ENCODE results near the gene OR5B21.
A peak's percentile ranks its signal among the peaks of the same experiment; 100 is the strongest.

The OR5B21 gene

GRCh38 chr11:58508005-58508404, at the start of gene OR5B21:
TSS of gene OR5B21 (minus strand) at chr11:58508105. CDS start at chr11:58508105, 0 bp downstream.
- ATAC-seq (ENCODE audit: low read depth) (no peak), DNase-seq (ENCODE audit: low spot score in 2 of 2) (no peak)
- peaks cover 2% of the 10 kb centered on the region for H3K36me3 Mint-ChIP-seq
- H3K4me1 Mint-ChIP-seq = peaks cover 13% of the 10 kb centered on the region
- H3K9me3 Mint-ChIP-seq = no peaks in the 10 kb centered on the region
- no peak within 1 kb of the TSS for H3K4me3 Mint-ChIP-seq
- no peaks in the 10 kb centered on the region for H3K27me3 Mint-ChIP-seq
- no peak within 1 kb of the TSS for H3K27ac Mint-ChIP-seq

GRCh38 chr11:58549644-58550043, 41.7 kb upstream of the OR5B21 start:
- no peak for ATAC-seq (ENCODE audit: low read depth)
- DNase-seq (ENCODE audit: low spot score in 2 of 2) = no peak
- Mint-ChIP-seq H3K4me3 (no peak overlapping the region), H3K9me3 (peaks cover 2% of the 10 kb centered on the region), H3K27ac (no peak overlapping the region), H3K36me3 (peaks cover 60% of the 10 kb centered on the region), H3K27me3 (no peaks in the 10 kb centered on the region), H3K4me1 (peaks cover 3% of the 10 kb centered on the region)

- DNase-seq (ENCODE audit: low spot score in 2 of 2) (no peak), ATAC-seq (ENCODE audit: low read depth) (no peak)
- Mint-ChIP-seq H3K4me3 (no peak overlapping the region), H3K27me3 (no peaks in the 10 kb centered on the region), H3K27ac (peak overlapping the region; percentile 64), H3K36me3 (peaks cover 55% of the 10 kb centered on the region), H3K4me1 (peaks cover 2% of the 10 kb centered on the region), H3K9me3 (peaks cover 2% of the 10 kb centered on the region)
Observed at GRCh38 chr11:58546841-58547240, 38.9 kb upstream of the OR5B21 start.

DNA sequence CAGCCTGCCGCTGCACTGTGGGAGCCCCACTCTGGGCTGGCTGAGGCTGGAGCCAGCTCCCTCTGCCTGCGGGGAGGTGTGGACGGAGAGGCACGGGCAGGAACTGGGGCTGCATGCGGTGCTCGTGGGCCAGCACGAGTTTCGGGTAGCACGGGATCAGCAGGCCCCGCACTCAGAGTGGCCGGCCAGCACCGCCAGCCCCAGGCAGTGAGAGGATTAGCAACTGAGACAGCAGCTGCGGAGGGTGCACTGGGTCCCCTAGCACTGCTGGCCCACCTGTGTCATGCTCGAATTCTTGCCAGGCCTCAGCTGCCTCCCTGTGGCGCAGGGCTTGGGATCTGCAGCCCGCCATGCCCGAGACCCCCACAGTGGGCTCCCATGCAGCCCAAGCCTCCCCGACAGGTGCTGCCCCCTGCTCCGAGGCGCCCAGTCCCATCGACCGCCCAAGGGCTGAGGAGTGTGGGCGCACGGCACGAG, 24.0 kb upstream of the OR5B21 start:
- H3K4me3 Mint-ChIP-seq = no peak overlapping the region
- DNase-seq (ENCODE audit: low spot score in 2 of 2) (no peak), ATAC-seq (ENCODE audit: low read depth) (no peak)
- peaks cover 28% of the 10 kb centered on the region for H3K4me1 Mint-ChIP-seq
- H3K9me3 Mint-ChIP-seq = no peaks in the 10 kb centered on the region
- H3K27ac Mint-ChIP-seq = no peak overlapping the region
- no peaks in the 10 kb centered on the region for H3K27me3 Mint-ChIP-seq
- H3K36me3 Mint-ChIP-seq = peaks cover 43% of the 10 kb centered on the region

GRCh38 chr11:58530236-58530635, 22.3 kb upstream of the OR5B21 start:
- ATAC-seq (ENCODE audit: low read depth) = peak; percentile 54
- H3K4me3 Mint-ChIP-seq = no peak overlapping the region

GRCh38 chr11:58527429-58527828, 19.5 kb upstream of the OR5B21 start:
- Mint-ChIP-seq H3K9me3 (no peaks in the 10 kb centered on the region), H3K4me1 (peaks cover 32% of the 10 kb centered on the region), H3K27me3 (no peaks in the 10 kb centered on the region), H3K27ac (peak overlapping the region; percentile 96), H3K36me3 (peaks cover 16% of the 10 kb centered on the region), H3K4me3 (no peak overlapping the region)
- no peak for ATAC-seq (ENCODE audit: low read depth)
- DNase-seq (ENCODE audit: low spot score in 2 of 2) = no peak

More at GRCh38 chr11:58530236-58530635, 22.3 kb upstream of the OR5B21 start:
- Mint-ChIP-seq H3K27me3 (no peaks in the 10 kb centered on the region), H3K27ac (peak overlapping the region; percentile 41), H3K9me3 (no peaks in the 10 kb centered on the region), H3K4me1 (peaks cover 29% of the 10 kb centered on the region), H3K36me3 (peaks cover 34% of the 10 kb centered on the region)
- peak in 1 of 2 donors; percentile 12 for DNase-seq (ENCODE audit: low spot score in 2 of 2)

GRCh38 chr11:58526721-58527120, 18.8 kb upstream of the OR5B21 start:
- H3K9me3 Mint-ChIP-seq = no peaks in the 10 kb centered on the region
- no peak for ATAC-seq (ENCODE audit: low read depth)
- H3K27ac Mint-ChIP-seq = peak overlapping the region; percentile 96
- peaks cover 32% of the 10 kb centered on the region for H3K4me1 Mint-ChIP-seq
- no peaks in the 10 kb centered on the region for H3K27me3 Mint-ChIP-seq
- H3K4me3 Mint-ChIP-seq = no peak overlapping the region
- H3K36me3 Mint-ChIP-seq = peaks cover 16% of the 10 kb centered on the region
- no peak for DNase-seq (ENCODE audit: low spot score in 2 of 2)

GRCh38 chr11:58525037-58525614, 17.2 kb upstream of the OR5B21 start:
- Mint-ChIP-seq H3K4me1 (peaks cover 21% of the 10 kb centered on the region), H3K27ac (peak overlapping the region; percentile 96), H3K27me3 (no peaks in the 10 kb centered on the region), H3K36me3 (peaks cover 12% of the 10 kb centered on the region), H3K4me3 (peak overlapping the region; percentile 52), H3K9me3 (no peaks in the 10 kb centered on the region)
- ATAC-seq (ENCODE audit: low read depth) = peak; percentile 89
- peak; percentile 30 to 60 for DNase-seq (ENCODE audit: low spot score in 2 of 2)

- H3K4me1 Mint-ChIP-seq = peaks cover 18% of the 10 kb centered on the region
- DNase-seq (ENCODE audit: low spot score in 2 of 2) = peak; percentile 42 to 46
- H3K27ac Mint-ChIP-seq = peak overlapping the region; percentile 96
- no peaks in the 10 kb centered on the region for H3K9me3 Mint-ChIP-seq
- peak; percentile 17 for ATAC-seq (ENCODE audit: low read depth)
- H3K27me3 Mint-ChIP-seq = no peaks in the 10 kb centered on the region
- H3K36me3 Mint-ChIP-seq = peaks cover 12% of the 10 kb centered on the region
- peak overlapping the region; percentile 52 for H3K4me3 Mint-ChIP-seq
Observed at GRCh38 chr11:58524232-58525036, 16.5 kb upstream of the OR5B21 start.

DNA sequence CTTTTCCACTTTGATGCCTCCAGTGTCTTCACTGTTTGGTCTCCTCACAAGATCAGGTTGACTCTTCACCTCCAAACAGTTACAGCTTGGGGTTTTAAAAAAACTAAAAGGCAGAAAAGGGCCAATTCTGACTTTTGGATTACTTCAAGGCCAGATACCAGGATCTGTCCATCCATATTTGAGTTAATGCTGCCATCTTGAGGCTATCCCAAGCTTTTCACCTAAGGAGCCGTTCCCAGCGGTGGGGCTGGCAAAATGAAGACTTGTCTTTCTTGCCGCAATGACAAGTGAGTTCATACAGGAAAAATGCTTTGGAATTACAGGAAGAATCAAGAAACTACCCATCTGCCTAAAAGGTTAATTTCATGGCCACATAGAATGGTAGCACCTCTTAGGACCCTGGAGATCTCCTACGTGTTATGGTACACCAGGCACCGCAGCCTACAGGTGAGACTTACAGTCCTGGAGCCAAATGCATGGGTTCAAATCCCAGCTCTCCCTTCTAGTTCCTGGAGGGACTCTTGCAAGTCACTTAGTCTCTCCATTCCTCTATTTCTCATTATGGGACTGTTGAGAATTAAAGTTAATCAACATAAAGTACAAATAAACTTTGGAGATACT, 6.0 kb upstream of the OR5B21 start:
- Mint-ChIP-seq H3K27me3 (no peaks in the 10 kb centered on the region), H3K4me3 (no peak overlapping the region), H3K9me3 (no peaks in the 10 kb centered on the region), H3K27ac (no peak overlapping the region), H3K36me3 (no peaks in the 10 kb centered on the region), H3K4me1 (no peaks in the 10 kb centered on the region)
- DNase-seq (ENCODE audit: low spot score in 2 of 2) = no peak
- no peak for ATAC-seq (ENCODE audit: low read depth)

- Mint-ChIP-seq H3K36me3 (no peaks in the 10 kb centered on the region), H3K9me3 (no peaks in the 10 kb centered on the region), H3K27ac (no peak overlapping the region), H3K4me1 (peaks cover 8% of the 10 kb centered on the region), H3K27me3 (no peaks in the 10 kb centered on the region), H3K4me3 (no peak overlapping the region)
- DNase-seq (ENCODE audit: low spot score in 2 of 2) (no peak), ATAC-seq (ENCODE audit: low read depth) (no peak)
Observed at GRCh38 chr11:58511636-58512035, 3.7 kb upstream of the OR5B21 start.

GRCh38 chr11:58509748-58510147, 1.8 kb upstream of the OR5B21 start:
- Mint-ChIP-seq H3K4me3 (no peak overlapping the region), H3K27ac (no peak overlapping the region), H3K4me1 (peaks cover 8% of the 10 kb centered on the region), H3K36me3 (peaks cover 2% of the 10 kb centered on the region), H3K27me3 (no peaks in the 10 kb centered on the region), H3K9me3 (no peaks in the 10 kb centered on the region)
- ATAC-seq (ENCODE audit: low read depth) (no peak), DNase-seq (ENCODE audit: low spot score in 2 of 2) (no peak)

DNA sequence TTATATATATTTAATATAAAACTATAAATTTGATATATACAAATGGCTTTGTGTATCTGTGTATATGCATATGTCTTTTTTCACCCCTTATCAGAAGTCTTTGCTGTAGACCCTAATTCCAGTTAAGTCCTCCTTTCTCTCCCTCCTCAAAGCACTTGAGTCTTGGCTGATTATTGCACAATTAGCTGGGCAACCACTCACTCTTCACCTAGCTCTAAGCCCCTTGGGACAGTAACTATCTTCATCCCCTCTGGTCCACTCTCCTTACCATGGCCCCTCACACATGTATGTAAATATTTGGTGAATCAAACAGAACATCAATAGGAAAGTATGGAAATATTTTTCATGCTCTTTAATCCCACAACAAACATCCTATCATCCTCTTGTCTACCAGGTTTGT, 909 bp upstream of the OR5B21 start:
- ATAC-seq (ENCODE audit: low read depth) (no peak), DNase-seq (ENCODE audit: low spot score in 2 of 2) (no peak)
- Mint-ChIP-seq H3K4me3 (no peak overlapping the region), H3K36me3 (peaks cover 2% of the 10 kb centered on the region), H3K9me3 (no peaks in the 10 kb centered on the region), H3K27ac (no peak overlapping the region), H3K27me3 (no peaks in the 10 kb centered on the region), H3K4me1 (peaks cover 8% of the 10 kb centered on the region)

DNA sequence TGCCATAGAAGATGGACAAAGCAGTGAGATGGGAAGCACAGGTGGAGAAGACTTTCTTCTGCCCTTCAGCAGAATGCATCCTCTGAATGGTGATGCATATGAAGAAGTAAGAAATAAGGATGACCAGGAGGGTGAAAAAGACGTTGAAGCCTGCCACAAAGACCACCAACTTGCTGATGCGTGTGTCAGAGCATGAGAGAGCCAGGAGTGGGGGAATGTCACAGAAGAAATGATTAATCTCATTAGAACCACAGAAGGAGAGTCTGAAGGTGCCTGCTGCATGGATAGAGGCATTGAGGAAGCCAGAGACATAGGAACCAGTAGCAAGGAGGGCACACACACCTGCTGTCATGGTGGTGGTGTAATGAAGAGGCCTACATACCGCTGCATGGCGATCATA, 550 bp downstream of the OR5B21 start:
- H3K27me3 Mint-ChIP-seq = no peaks in the 10 kb centered on the region

More for the DNA sequence above, 550 bp downstream of the OR5B21 start:
- H3K4me3 Mint-ChIP-seq = no peak overlapping the region
- DNase-seq (ENCODE audit: low spot score in 2 of 2) (no peak), ATAC-seq (ENCODE audit: low read depth) (no peak)
- peaks cover 13% of the 10 kb centered on the region for H3K4me1 Mint-ChIP-seq
- peaks cover 2% of the 10 kb centered on the region for H3K36me3 Mint-ChIP-seq
- no peak overlapping the region for H3K27ac Mint-ChIP-seq
- no peaks in the 10 kb centered on the region for H3K9me3 Mint-ChIP-seq
